SU-DHL-6 (cell line): ENCODE measurements around the gene C1QTNF2.

Source experiments
- EZH2phosphoT487 ChIP-seq: fragments of 200-600 bp; sonication (generic), shearing (Covaris generic); conservative IDR thresholded peaks from 2 replicates; pipeline ENCODE4 v1.6.1; 2018; ENCODE audit warnings: mild to moderate bottlenecking, antibody characterized with exemption, low read length, moderate library complexity, mixed read lengths
- TF ChIP-seq, protein P1 (sequence below): fragments of 200-600 bp; sonication (generic); IDR thresholded peaks from one replicate; pipeline ENCODE4 v1.5.1; 2017; ENCODE audit warnings: antibody characterized with exemption, mild to moderate bottlenecking, low read length, moderate library complexity; ENCODE audit not compliant: insufficient read depth, poor library complexity, severe bottlenecking

GRCh38 chr5:160366230-160366629, 4.2 kb downstream of the C1QTNF2 start:
- TF ChIP-seq, protein P1, sequence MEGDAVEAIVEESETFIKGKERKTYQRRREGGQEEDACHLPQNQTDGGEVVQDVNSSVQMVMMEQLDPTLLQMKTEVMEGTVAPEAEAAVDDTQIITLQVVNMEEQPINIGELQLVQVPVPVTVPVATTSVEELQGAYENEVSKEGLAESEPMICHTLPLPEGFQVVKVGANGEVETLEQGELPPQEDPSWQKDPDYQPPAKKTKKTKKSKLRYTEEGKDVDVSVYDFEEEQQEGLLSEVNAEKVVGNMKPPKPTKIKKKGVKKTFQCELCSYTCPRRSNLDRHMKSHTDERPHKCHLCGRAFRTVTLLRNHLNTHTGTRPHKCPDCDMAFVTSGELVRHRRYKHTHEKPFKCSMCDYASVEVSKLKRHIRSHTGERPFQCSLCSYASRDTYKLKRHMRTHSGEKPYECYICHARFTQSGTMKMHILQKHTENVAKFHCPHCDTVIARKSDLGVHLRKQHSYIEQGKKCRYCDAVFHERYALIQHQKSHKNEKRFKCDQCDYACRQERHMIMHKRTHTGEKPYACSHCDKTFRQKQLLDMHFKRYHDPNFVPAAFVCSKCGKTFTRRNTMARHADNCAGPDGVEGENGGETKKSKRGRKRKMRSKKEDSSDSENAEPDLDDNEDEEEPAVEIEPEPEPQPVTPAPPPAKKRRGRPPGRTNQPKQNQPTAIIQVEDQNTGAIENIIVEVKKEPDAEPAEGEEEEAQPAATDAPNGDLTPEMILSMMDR = no peak
- TF ChIP-seq EZH2phosphoT487 = no peak
